ENCODE measurements around the gene GPR37L1. TPM values are rescaled to one million over a fixed set of nuclear protein-coding genes. Genes with fewer than 3 reads are reported as not detected.

GPR37L1 gene
- total and polyA plus RNA-seq, 11 donors = 0.03 to 0.05 (median 0.04) TPM; not detected in 8

- intact Hi-C loops (cut with DNase I) = loop anchor here in 1 of 10 donors (10.0 kb wide), 1 partner anchor 233 kb away; no protein-coding TSS in a partner anchor
Measured at GRCh38 chr1:202127836-202128622, 5.3 kb downstream of the GPR37L1 start.

GRCh38 chr1:202129453-202130296 is 7.0 kb downstream of the GPR37L1 start:
- intact Hi-C loops (cut with DNase I) = loop anchor here in 4 of 10 donors (10.0 kb wide), 1 partner anchor 235 kb away; no protein-coding TSS in a partner anchor
- H3K27ac ChIP-seq = peak overlapping the region in 1 of 12 donors; percentile 53
- TF ChIP-seq CTCF (IDR thresholded peaks at IDR 0.05) (no peak), POLR2A (IDR thresholded peaks at IDR 0.05) (no peak)
- H3K27me3 ChIP-seq = no peaks in the 10 kb centered on the region
- peaks cover 4 to 30% (median 16%) of the 10 kb centered on the region in 12 donors for H3K4me1 ChIP-seq
- DNase-seq (no peak), ATAC-seq (no peak)
- H3K36me3 ChIP-seq = peaks cover 0 to 31% (median 19%) of the 10 kb centered on the region in 9 donors
- no peaks in the 10 kb centered on the region for H3K9me3 ChIP-seq
- WGBS, 4 donors = 72 to 92% (median 83%) methylated on average over 6 to 8 of the region's 8 CpGs
- no peak overlapping the region for H3K4me3 ChIP-seq

More at GRCh38 chr1:202127836-202128622, 5.3 kb downstream of the GPR37L1 start:
- WGBS, 4 donors = 93 to 97% (median 96%) methylated on average over 21 to 26 of the region's 26 CpGs
- H3K27ac ChIP-seq = no peak overlapping the region
- no peak overlapping the region for H3K4me3 ChIP-seq
- H3K36me3 ChIP-seq = peaks cover 0 to 15% (median 2%) of the 10 kb centered on the region in 9 donors
- H3K9me3 ChIP-seq = no peaks in the 10 kb centered on the region
- TF ChIP-seq POLR2A (IDR thresholded peaks at IDR 0.05) = no peak
- no peaks in the 10 kb centered on the region for H3K27me3 ChIP-seq
- ATAC-seq = no peak
- peaks cover 2 to 24% (median 14%) of the 10 kb centered on the region in 12 donors for H3K4me1 ChIP-seq
- DNase-seq = no peak

GRCh38 chr1:202130297-202130721 is 7.6 kb downstream of the GPR37L1 start:
- WGBS, 4 donors = 59 to 75% (median 66%) methylated on average over 9 to 11 of the region's 11 CpGs
- Histone ChIP-seq H3K9me3 (no peaks in the 10 kb centered on the region), H3K27me3 (no peaks in the 10 kb centered on the region), H3K4me3 (no peak overlapping the region), H3K36me3 (peaks cover 0 to 37% (median 24%) of the 10 kb centered on the region in 9 donors), H3K4me1 (peaks cover 4 to 30% (median 19%) of the 10 kb centered on the region in 12 donors), H3K27ac (peak overlapping the region in 2 of 12 donors; percentile 9 to 53)
- intact Hi-C loops (cut with DNase I) = loop anchor here in 3 of 10 donors (10.0 kb wide), 1 partner anchor 236 kb away; no protein-coding TSS in a partner anchor
- TF ChIP-seq POLR2A (IDR thresholded peaks at IDR 0.05) (no peak), CTCF (IDR thresholded peaks at IDR 0.05) (no peak)
- ATAC-seq (no peak), DNase-seq (peak in 1 of 5 donors; percentile 4)

- Histone ChIP-seq H3K27me3 (no peaks in the 10 kb centered on the region), H3K9me3 (no peaks in the 10 kb centered on the region), H3K4me3 (no peak overlapping the region), H3K27ac (peak overlapping the region in 2 of 12 donors; percentile 9 to 83), H3K36me3 (peaks cover 0 to 44% (median 31%) of the 10 kb centered on the region in 9 donors), H3K4me1 (peaks cover 4 to 30% (median 19%) of the 10 kb centered on the region in 12 donors)
- DNase-seq = peak in 1 of 5 donors; percentile 5
- WGBS, 4 donors = 64 to 73% (median 70%) methylated on average over 4 to 9 of the region's 9 CpGs
- intact Hi-C loops (cut with DNase I) = loop anchor here in 3 of 10 donors (10.0 kb wide), 1 partner anchor 236 kb away; no protein-coding TSS in a partner anchor
- TF ChIP-seq CTCF (IDR thresholded peaks at IDR 0.05) (no peak), POLR2A (IDR thresholded peaks at IDR 0.05) (no peak)
- no peak for ATAC-seq
Measured at GRCh38 chr1:202130816-202131522, 8.3 kb downstream of the GPR37L1 start.
